HG03378 (cell line): Measurements from ENCODE around the gene HPCAL1.
"Not testable (repeated sequence)": the region's sequence is repeated elsewhere in the genome, so short reads cannot be mapped to it uniquely, and the experiment has no call there.

Source experiments
- ATAC-seq: cut with Tn5 transposase; IDR thresholded peaks from one replicate; pipeline ENCODE4 v1.9.1; 2021; ENCODE audit warnings: mild to moderate bottlenecking, moderate library complexity; ENCODE audit not compliant: unreplicated experiment

The HPCAL1 gene

GRCh38 chr2:10283106-10284062, 19.3 kb upstream of the HPCAL1 start:
- no peak for ATAC-seq

GRCh38 chr2:10284108-10284870, 18.4 kb upstream of the HPCAL1 start:
- ATAC-seq, result no peak

GRCh38 chr2:10285191-10285555, 17.5 kb upstream of the HPCAL1 start:
- no peak for ATAC-seq

GRCh38 chr2:10285556-10286198, 17.0 kb upstream of the HPCAL1 start:
- no peak for ATAC-seq

GRCh38 chr2:10286216-10287037, 16.3 kb upstream of the HPCAL1 start:
- no peak for ATAC-seq

GRCh38 chr2:10287761-10288160, 14.9 kb upstream of the HPCAL1 start:
- ATAC-seq, result no peak

- ATAC-seq, result no peak
Measured at GRCh38 chr2:10288606-10289005, 14.1 kb upstream of the HPCAL1 start.

GRCh38 chr2:10289352-10289751, 13.4 kb upstream of the HPCAL1 start:
- ATAC-seq, result no peak

- no peak for ATAC-seq
Measured at GRCh38 chr2:10289891-10290290, 12.8 kb upstream of the HPCAL1 start.

GRCh38 chr2:10291376-10291775, 11.3 kb upstream of the HPCAL1 start:
- not testable (repeated sequence) for ATAC-seq

GRCh38 chr2:10292033-10292432, 10.7 kb upstream of the HPCAL1 start:
- ATAC-seq, result no peak

- ATAC-seq, result no peak
Measured at GRCh38 chr2:10293603-10294002, 9.1 kb upstream of the HPCAL1 start.

- no peak for ATAC-seq
Measured at GRCh38 chr2:10294077-10294476, 8.6 kb upstream of the HPCAL1 start.

GRCh38 chr2:10295649-10296048, 7.1 kb upstream of the HPCAL1 start:
- not testable (repeated sequence) for ATAC-seq

- no peak for ATAC-seq
Measured at GRCh38 chr2:10296142-10296541, 6.6 kb upstream of the HPCAL1 start.

- ATAC-seq, result no peak
Measured at GRCh38 chr2:10297191-10297830, 5.4 kb upstream of the HPCAL1 start.

GRCh38 chr2:10297959-10298531, 4.7 kb upstream of the HPCAL1 start:
- no peak for ATAC-seq

GRCh38 chr2:10298777-10299176, 3.9 kb upstream of the HPCAL1 start:
- ATAC-seq, result not testable (repeated sequence)

GRCh38 chr2:10300328-10300920, 2.3 kb upstream of the HPCAL1 start:
- no peak for ATAC-seq
